Measurements from ENCODE around the gene ARHGEF26. TPM values are rescaled to one million over a fixed set of nuclear protein-coding genes. Genes with fewer than 3 reads are reported as not detected.

The ARHGEF26 gene
- total RNA-seq, 1 donor from 2014 or later = 29.2 TPM

DNA sequence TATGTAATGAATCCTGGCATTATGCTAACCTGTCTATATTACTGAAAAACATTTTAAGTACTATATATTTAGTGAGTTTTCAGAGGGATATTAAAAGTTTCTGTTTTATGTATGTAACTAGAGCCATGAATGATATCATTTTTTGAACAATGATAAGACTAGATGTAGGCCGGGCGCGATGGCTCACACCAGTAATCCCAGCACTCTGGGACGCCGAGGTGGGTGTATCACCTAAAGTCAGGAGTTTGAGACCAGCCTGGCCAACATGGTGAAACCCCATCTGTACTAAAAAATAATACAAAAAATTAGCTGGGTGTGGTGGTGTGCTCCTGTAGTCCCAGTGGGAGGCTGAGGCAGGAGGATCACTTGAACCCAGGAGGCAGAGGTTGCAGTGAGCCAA is 169.0 kb downstream of the ARHGEF26 start:
- Histone ChIP-seq H3K27me3 (no peaks in the 10 kb centered on the region), H3K27ac (no peak overlapping the region), H3K9me3 (no peaks in the 10 kb centered on the region), H3K4me1 (no peaks in the 10 kb centered on the region), H3K36me3 (peaks cover 0 to 55% of the 10 kb centered on the region in 2 donors), H3K4me3 (no peak overlapping the region)
- intact Hi-C loops (cut with DNase I) = no loop called here
- DNase-seq (ENCODE audit: extremely low spot score in 2 of 2) = no peak
- TF ChIP-seq POLR2A (IDR thresholded peaks at IDR 0.05) (no peak), POLR2AphosphoS5 (IDR thresholded peaks at IDR 0.05; ENCODE audit: insufficient read depth in 1 of 2, low read depth in 1 of 2) (no peak)
- TF ChIP-seq, protein P1, sequence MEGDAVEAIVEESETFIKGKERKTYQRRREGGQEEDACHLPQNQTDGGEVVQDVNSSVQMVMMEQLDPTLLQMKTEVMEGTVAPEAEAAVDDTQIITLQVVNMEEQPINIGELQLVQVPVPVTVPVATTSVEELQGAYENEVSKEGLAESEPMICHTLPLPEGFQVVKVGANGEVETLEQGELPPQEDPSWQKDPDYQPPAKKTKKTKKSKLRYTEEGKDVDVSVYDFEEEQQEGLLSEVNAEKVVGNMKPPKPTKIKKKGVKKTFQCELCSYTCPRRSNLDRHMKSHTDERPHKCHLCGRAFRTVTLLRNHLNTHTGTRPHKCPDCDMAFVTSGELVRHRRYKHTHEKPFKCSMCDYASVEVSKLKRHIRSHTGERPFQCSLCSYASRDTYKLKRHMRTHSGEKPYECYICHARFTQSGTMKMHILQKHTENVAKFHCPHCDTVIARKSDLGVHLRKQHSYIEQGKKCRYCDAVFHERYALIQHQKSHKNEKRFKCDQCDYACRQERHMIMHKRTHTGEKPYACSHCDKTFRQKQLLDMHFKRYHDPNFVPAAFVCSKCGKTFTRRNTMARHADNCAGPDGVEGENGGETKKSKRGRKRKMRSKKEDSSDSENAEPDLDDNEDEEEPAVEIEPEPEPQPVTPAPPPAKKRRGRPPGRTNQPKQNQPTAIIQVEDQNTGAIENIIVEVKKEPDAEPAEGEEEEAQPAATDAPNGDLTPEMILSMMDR (IDR thresholded peaks at IDR 0.05) = no peak

DNA sequence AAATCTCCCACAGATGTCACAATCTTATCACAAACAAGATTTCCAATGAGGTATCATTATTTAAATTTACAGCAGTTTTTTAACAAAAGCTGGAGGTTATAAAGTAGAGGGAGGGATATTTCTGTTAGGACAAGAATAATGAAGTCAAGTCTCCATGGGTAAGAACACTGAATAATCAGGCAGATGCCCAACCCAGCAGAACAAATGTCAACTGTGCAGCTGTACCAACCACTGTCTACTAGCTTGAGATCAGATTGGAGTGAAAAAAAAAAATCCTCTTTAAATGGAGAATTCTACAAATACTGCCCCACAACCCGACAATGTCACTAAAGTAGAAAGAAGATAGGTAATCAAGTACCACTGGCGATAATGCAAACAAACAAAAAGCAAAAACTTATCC is 172.8 kb downstream of the ARHGEF26 start:
- DNase-seq (ENCODE audit: extremely low spot score in 2 of 2) = no peak
- Histone ChIP-seq H3K4me3 (no peak overlapping the region), H3K9me3 (no peaks in the 10 kb centered on the region), H3K4me1 (no peaks in the 10 kb centered on the region), H3K36me3 (peaks cover 0 to 75% of the 10 kb centered on the region in 2 donors), H3K27ac (no peak overlapping the region), H3K27me3 (no peaks in the 10 kb centered on the region)
- intact Hi-C loops (cut with DNase I) = no loop called here
- TF ChIP-seq POLR2AphosphoS5 (IDR thresholded peaks at IDR 0.05; ENCODE audit: insufficient read depth in 1 of 2, low read depth in 1 of 2) (no peak), POLR2A (IDR thresholded peaks at IDR 0.05) (no peak)
- TF ChIP-seq, protein P1 (IDR thresholded peaks at IDR 0.05) = no peak

DNA sequence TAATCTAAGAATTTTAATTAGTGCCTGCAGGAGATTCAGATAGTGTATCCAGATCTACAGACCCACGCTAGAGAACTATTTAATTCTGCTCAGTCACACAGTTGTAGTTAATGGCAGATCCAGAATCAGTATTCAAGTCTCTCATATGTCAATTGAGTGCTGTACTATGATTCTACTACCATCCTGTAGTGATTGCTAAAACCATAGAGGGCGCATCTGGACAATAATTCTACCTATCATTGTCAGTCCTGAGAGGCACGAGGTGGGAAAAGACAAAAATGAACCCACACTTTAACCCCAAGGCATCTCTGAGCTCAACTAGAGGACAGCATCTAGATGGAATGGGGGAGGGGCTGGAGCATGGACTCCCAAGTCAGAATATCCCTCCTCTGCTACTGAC is 180.4 kb downstream of the ARHGEF26 start:
- intact Hi-C loops (cut with DNase I) = no loop called here
- Histone ChIP-seq H3K4me1 (no peaks in the 10 kb centered on the region), H3K9me3 (no peaks in the 10 kb centered on the region), H3K27me3 (no peaks in the 10 kb centered on the region), H3K36me3 (peaks cover 3 to 78% of the 10 kb centered on the region in 2 donors), H3K27ac (no peak overlapping the region), H3K4me3 (no peak overlapping the region)
- TF ChIP-seq POLR2AphosphoS5 (IDR thresholded peaks at IDR 0.05; ENCODE audit: insufficient read depth in 1 of 2, low read depth in 1 of 2) (no peak), POLR2A (IDR thresholded peaks at IDR 0.05) (no peak)
- TF ChIP-seq, protein P1 (IDR thresholded peaks at IDR 0.05) = no peak
- DNase-seq (ENCODE audit: extremely low spot score in 2 of 2) = no peak

DNA sequence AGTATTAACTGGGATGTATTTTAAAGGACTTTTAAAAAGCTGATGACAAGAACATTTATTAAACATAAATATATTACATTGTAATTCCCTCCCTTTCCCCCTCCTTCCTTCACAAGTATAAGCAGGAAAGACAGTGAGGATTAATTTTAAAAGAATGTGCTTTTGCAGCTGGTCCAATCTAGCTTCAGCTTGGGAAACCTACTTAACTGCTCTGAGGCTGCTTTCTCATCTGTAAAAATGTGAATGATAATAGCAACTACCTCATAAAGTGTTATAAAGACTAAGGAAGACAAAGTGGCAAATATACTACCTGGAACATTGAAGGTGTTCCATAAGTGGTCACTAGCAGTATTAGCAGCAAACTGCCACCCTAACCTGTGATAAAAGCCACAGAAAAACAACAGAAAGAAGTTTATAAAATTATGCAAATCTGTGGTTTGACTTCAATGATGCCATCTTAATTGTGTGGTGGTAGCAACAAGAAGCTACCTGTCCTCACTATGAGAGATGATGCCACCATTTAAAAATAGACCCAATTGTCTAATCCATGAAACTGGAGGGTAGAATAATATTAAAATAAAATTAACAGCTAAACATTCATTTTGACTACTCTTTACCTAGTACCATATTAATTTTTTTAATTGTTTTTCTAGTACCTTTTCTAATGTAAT is 183.1 kb downstream of the ARHGEF26 start:
- no peak for DNase-seq (ENCODE audit: extremely low spot score in 2 of 2)
- Histone ChIP-seq H3K27me3 (no peaks in the 10 kb centered on the region), H3K36me3 (peaks cover 3 to 67% of the 10 kb centered on the region in 2 donors), H3K4me3 (no peak overlapping the region), H3K27ac (no peak overlapping the region), H3K9me3 (no peaks in the 10 kb centered on the region), H3K4me1 (no peaks in the 10 kb centered on the region)
- TF ChIP-seq, protein P1 (IDR thresholded peaks at IDR 0.05) = no peak
- TF ChIP-seq POLR2AphosphoS5 (IDR thresholded peaks at IDR 0.05; ENCODE audit: insufficient read depth in 1 of 2, low read depth in 1 of 2) (no peak), POLR2A (IDR thresholded peaks at IDR 0.05) (no peak)
- intact Hi-C loops (cut with DNase I) = no loop called here

DNA sequence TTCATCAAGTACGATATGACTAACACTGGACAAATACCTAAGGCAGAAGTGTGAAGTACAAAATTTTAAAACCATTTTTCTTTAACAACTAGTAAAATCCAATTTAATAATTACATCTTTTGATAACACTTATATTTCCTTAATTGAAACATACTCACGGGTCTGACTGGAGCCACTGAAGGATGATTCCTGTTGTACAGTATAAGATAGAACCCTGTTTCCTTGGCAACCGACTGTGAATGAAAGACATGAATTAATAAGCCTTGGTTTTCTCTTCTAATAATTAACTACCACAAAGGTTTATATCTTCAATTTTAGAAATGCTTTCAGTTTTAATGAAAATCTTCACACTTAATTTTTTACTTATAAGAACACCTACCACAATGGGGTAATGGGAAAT is 183.7 kb downstream of the ARHGEF26 start:
- intact Hi-C loops (cut with DNase I) = no loop called here
- H3K27me3 ChIP-seq = no peaks in the 10 kb centered on the region
- TF ChIP-seq POLR2A (IDR thresholded peaks at IDR 0.05) (no peak), POLR2AphosphoS5 (IDR thresholded peaks at IDR 0.05; ENCODE audit: insufficient read depth in 1 of 2, low read depth in 1 of 2) (no peak)
- TF ChIP-seq, protein P1 (IDR thresholded peaks at IDR 0.05) = no peak
- no peaks in the 10 kb centered on the region for H3K4me1 ChIP-seq
- H3K36me3 ChIP-seq = peaks cover 0 to 60% of the 10 kb centered on the region in 2 donors
- no peak overlapping the region for H3K4me3 ChIP-seq
- no peak overlapping the region for H3K27ac ChIP-seq
- H3K9me3 ChIP-seq = no peaks in the 10 kb centered on the region
- DNase-seq (ENCODE audit: extremely low spot score in 2 of 2) = no peak

Data from vagina (tissue), 2 donors.